ENCODE data around the gene C10orf90.
"Not testable (repeated sequence)": the region's sequence is repeated elsewhere in the genome, so short reads cannot be mapped to it uniquely, and the experiment has no call there.

Gene C10orf90

GRCh38 chr10:126561921-126562680, 108.4 kb downstream of the C10orf90 start:
- peak; percentile 13 for DNase-seq (ENCODE audit: low read depth)
- no peak overlapping the region for H3K4me3 ChIP-seq (ENCODE audit: low read depth, low read length)
- TF ChIP-seq CTCF (conservative IDR thresholded peaks at IDR 0.05; ENCODE audit: low read depth, low read length), result no peak

- TF ChIP-seq CTCF (conservative IDR thresholded peaks at IDR 0.05; ENCODE audit: low read depth, low read length), result no peak
- H3K4me3 ChIP-seq (ENCODE audit: low read depth, low read length), result peak overlapping the region; percentile 27
- DNase-seq (ENCODE audit: low read depth), result peak; percentile 25
Measured at GRCh38 chr10:126561294-126561920, 109.1 kb downstream of the C10orf90 start.

- DNase-seq (ENCODE audit: low read depth), result no peak
- no peak for TF ChIP-seq CTCF (conservative IDR thresholded peaks at IDR 0.05; ENCODE audit: low read depth, low read length)
- no peak overlapping the region for H3K4me3 ChIP-seq (ENCODE audit: low read depth, low read length)
Measured at GRCh38 chr10:126558881-126559280, 111.6 kb downstream of the C10orf90 start.

GRCh38 chr10:126551202-126551601, 119.3 kb downstream of the C10orf90 start:
- TF ChIP-seq CTCF (conservative IDR thresholded peaks at IDR 0.05; ENCODE audit: low read depth, low read length), result no peak
- no peak for DNase-seq (ENCODE audit: low read depth)
- no peak overlapping the region for H3K4me3 ChIP-seq (ENCODE audit: low read depth, low read length)

GRCh38 chr10:126550586-126550985, 119.9 kb downstream of the C10orf90 start:
- H3K4me3 ChIP-seq (ENCODE audit: low read depth, low read length); DNase-seq (ENCODE audit: low read depth): not testable (repeated sequence)

GRCh38 chr10:126549344-126549743, 121.1 kb downstream of the C10orf90 start:
- no peak for TF ChIP-seq CTCF (conservative IDR thresholded peaks at IDR 0.05; ENCODE audit: low read depth, low read length)
- DNase-seq (ENCODE audit: low read depth), result no peak
- no peak overlapping the region for H3K4me3 ChIP-seq (ENCODE audit: low read depth, low read length)

- H3K4me3 ChIP-seq (ENCODE audit: low read depth, low read length), result no peak overlapping the region
- no peak for DNase-seq (ENCODE audit: low read depth)
- no peak for TF ChIP-seq CTCF (conservative IDR thresholded peaks at IDR 0.05; ENCODE audit: low read depth, low read length)
Measured at GRCh38 chr10:126544565-126544964, 125.9 kb downstream of the C10orf90 start.
